ENCODE measurements around the gene C1QTNF1.

Gene C1QTNF1

DNA sequence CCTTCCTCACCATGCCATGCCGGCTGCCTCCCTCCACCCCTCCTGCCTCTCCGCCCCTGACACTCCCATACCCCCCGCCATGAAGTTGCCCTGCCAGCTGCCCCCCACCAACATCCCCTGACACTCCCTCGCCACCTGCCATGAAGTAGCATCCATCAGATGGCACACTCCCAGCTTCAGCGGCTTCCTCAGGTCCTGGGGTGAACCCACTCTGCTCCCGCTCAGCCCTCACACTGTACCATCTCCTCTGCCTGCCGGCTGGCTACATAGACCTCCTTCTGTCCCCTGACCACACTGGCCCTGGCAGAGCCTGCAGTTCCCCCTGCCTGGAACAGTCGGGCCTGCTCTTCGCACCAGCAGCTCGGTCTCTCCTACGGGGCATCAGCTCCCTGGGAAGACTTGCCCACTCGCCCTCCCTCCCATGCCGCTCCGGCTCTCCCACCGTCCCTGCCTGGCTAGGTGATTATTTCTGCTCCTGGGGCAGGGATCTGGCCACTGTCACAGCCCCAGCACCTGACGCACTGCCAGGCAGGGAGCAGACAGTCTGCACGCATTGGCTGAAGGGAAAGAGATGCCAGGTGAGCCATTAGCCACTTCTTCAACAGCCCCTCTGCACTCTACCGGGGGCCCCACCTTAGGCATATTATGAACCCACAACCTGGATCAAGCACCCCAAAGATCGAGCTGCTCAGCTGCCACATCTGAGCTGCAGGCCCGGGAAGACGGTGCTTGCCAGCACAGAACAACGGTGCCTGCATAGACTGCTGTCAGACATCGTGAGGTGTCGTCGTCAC is 23.4 kb upstream of the C1QTNF1 start:
- Histone ChIP-seq H3K36me3 (ENCODE audit: control insufficient read depth in 2 of 2, insufficient read depth in 2 of 2, low read length in 2 of 2) (peaks cover 4 to 12% of the 10 kb centered on the region in 2 donors), H3K27me3 (ENCODE audit: control insufficient read depth in 1 of 2, insufficient read depth in 2 of 2, low read length in 2 of 2) (no peaks in the 10 kb centered on the region), H3K9ac (ENCODE audit: low read length in 2 of 2) (no peak overlapping the region), H3K9me3 (ENCODE audit: control insufficient read depth in 2 of 2, low read length in 2 of 2) (no peaks in the 10 kb centered on the region), H3K4me3 (ENCODE audit: low read length in 2 of 2) (no peak overlapping the region), H3K27ac (ENCODE audit: low read length) (no peak overlapping the region), H3K4me1 (ENCODE audit: control insufficient read depth, insufficient read depth, low read length) (peaks cover 9% of the 10 kb centered on the region)

DNA sequence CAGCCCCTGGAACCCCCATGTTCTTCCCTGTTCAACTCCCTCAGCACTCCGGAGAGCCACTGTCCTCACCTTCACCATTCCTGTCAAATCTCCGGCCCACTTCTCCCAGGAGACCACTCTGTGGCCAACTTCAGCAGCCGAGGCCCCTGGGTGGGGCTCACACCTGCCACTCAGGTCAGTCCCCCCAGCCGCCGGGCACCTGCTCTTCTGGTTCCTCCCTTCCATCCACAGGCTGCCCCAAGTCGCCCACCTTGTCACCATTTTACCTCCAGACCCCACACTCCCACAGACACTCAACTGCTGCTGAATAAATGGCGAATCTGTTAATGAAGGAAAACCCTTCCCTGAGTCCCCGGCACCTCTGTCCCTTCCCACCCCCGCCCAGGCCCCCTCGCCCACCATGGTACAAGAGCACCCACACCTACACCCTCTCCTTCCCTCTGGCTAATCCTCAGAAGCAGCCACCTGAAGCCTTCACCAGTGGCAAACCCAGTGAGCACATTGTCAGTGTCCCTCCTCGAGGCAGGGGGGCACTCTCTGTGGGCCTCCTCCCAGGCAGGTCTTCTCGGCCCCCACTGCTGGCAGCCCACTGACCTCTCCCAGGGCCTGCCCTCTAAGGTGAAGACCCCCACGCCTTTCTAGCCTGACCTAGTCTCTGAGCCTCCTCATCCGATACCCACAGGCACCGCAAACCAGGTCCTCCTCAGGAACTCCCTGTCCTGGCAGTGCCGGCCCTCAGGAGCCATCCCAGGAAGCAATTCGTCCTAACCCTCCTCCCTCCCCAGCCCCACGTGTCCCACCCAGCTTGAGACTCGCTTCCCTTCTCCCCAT is 22.6 kb upstream of the C1QTNF1 start:
- Histone ChIP-seq H3K4me1 (ENCODE audit: control insufficient read depth, insufficient read depth, low read length) (peaks cover 12% of the 10 kb centered on the region), H3K9ac (ENCODE audit: low read length in 2 of 2) (no peak overlapping the region)

DNA sequence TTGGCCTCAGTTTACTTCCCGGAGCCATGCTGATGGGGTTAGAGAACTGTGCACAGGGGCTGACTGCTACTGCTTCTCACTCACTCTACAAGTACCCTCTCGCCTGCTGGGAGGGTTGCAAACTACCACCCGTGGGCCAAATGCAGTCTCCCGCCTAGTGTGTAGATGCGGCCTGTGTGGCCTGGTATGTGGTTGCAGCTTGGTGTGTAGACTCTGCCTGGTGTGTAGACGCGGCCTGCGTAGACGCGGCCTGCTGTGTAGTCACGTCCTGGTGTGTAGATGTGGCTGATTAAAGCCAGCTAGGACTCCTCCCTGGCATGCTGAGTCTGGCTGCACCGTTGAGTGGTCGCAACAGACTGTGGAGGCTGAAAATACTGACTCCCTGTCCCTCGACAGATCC is 21.7 kb upstream of the C1QTNF1 start:
- no peaks in the 10 kb centered on the region for H3K9me3 ChIP-seq (ENCODE audit: control insufficient read depth in 2 of 2, low read length in 2 of 2)
- H3K4me3 ChIP-seq (ENCODE audit: low read length in 2 of 2) = no peak overlapping the region
- peaks cover 18% of the 10 kb centered on the region for H3K4me1 ChIP-seq (ENCODE audit: control insufficient read depth, insufficient read depth, low read length)
- H3K27ac ChIP-seq (ENCODE audit: low read length) = no peak overlapping the region
- H3K36me3 ChIP-seq (ENCODE audit: control insufficient read depth in 2 of 2, insufficient read depth in 2 of 2, low read length in 2 of 2) = peaks cover 3 to 4% of the 10 kb centered on the region in 2 donors
- no peak overlapping the region for H3K9ac ChIP-seq (ENCODE audit: low read length in 2 of 2)
- H3K27me3 ChIP-seq (ENCODE audit: control insufficient read depth in 1 of 2, insufficient read depth in 2 of 2, low read length in 2 of 2) = no peaks in the 10 kb centered on the region

More for the DNA sequence above, 22.6 kb upstream of the C1QTNF1 start:
- Histone ChIP-seq H3K36me3 (ENCODE audit: control insufficient read depth in 2 of 2, insufficient read depth in 2 of 2, low read length in 2 of 2) (peaks cover 4 to 9% of the 10 kb centered on the region in 2 donors), H3K27me3 (ENCODE audit: control insufficient read depth in 1 of 2, insufficient read depth in 2 of 2, low read length in 2 of 2) (no peaks in the 10 kb centered on the region), H3K27ac (ENCODE audit: low read length) (no peak overlapping the region), H3K4me3 (ENCODE audit: low read length in 2 of 2) (no peak overlapping the region), H3K9me3 (ENCODE audit: control insufficient read depth in 2 of 2, low read length in 2 of 2) (no peaks in the 10 kb centered on the region)

DNA sequence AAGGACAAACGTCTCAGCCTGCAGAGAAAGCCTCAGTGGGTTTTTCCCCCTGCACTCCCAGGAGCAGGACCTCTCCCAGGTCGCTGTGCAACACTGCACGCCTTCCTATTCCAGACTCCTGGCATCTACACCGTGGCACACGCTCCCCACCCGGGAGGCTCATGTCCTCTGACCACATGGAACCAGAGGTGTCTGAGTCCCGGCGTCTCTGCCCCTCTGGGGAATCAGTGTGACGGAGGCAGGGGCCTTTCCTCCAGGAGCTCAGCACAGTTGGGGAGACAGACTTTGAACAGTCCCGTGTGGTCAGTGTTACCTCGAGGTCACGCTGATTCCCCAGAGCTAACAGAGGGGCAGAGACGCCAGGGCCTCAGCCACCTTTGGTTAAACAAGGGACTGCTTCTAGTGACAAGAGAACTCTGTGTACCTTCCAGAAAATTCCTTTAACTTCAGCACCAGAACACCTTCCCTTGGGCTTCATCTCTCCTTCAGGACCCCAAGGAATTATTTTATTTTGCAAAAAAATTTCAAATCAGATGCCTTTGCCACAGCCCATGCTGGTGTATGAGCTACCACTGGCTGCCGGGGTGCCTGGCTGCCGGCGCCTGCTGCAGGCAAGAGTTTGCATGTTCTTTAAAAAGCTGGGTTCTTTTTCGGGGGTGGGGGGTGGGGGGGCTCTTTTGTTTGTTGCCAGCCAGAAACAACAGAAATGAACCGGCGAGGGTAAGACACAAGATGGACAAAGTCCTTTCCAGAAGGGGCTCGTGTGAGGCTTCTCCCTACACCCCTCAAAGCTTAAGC is 21.0 kb upstream of the C1QTNF1 start:
- Histone ChIP-seq H3K4me3 (ENCODE audit: low read length in 2 of 2) (no peak overlapping the region), H3K4me1 (ENCODE audit: control insufficient read depth, insufficient read depth, low read length) (peaks cover 23% of the 10 kb centered on the region), H3K27me3 (ENCODE audit: control insufficient read depth in 1 of 2, insufficient read depth in 2 of 2, low read length in 2 of 2) (no peaks in the 10 kb centered on the region), H3K27ac (ENCODE audit: low read length) (no peak overlapping the region), H3K36me3 (ENCODE audit: control insufficient read depth in 2 of 2, insufficient read depth in 2 of 2, low read length in 2 of 2) (no peaks in the 10 kb centered on the region), H3K9ac (ENCODE audit: low read length in 2 of 2) (no peak overlapping the region), H3K9me3 (ENCODE audit: control insufficient read depth in 2 of 2, low read length in 2 of 2) (no peaks in the 10 kb centered on the region)

DNA sequence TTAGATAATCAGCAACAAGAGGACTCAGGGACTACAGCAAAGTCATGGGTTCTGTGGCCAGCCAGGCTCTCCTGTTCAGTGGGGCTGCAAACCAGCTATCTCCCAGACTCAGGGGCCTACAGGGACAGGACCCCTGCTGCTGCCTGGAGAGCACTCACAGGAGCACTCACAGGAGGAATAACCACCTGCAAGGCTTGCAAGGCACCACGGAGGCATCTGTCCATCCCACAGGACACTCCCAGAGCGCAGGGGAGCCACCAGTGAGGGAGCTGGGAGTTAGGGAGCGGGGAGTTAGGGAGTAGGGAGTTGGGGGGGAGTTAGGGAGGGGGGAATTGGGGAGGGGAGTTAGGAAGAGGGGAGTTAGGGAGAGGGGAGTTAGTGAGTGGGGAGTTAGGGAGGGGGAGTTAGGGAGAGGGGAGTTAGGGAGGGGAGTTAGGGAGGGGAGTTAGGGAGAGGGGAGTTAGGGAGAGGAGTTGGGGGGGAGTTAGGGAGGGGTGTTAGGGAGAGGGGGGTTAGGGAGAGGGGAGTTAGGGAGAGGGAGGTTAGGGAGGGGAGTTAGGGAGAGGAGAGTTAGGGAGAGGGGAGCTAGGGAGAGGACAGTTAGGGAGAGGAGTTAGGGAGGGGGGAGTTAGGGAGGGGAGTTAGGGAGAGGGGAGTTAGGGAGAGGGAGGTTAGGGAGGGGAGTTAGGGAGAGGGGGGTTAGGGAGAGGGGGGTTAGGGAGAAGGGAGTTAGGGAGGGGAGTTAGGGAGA is 20.1 kb upstream of the C1QTNF1 start:
- H3K27ac ChIP-seq (ENCODE audit: low read length) = no peak overlapping the region

DNA sequence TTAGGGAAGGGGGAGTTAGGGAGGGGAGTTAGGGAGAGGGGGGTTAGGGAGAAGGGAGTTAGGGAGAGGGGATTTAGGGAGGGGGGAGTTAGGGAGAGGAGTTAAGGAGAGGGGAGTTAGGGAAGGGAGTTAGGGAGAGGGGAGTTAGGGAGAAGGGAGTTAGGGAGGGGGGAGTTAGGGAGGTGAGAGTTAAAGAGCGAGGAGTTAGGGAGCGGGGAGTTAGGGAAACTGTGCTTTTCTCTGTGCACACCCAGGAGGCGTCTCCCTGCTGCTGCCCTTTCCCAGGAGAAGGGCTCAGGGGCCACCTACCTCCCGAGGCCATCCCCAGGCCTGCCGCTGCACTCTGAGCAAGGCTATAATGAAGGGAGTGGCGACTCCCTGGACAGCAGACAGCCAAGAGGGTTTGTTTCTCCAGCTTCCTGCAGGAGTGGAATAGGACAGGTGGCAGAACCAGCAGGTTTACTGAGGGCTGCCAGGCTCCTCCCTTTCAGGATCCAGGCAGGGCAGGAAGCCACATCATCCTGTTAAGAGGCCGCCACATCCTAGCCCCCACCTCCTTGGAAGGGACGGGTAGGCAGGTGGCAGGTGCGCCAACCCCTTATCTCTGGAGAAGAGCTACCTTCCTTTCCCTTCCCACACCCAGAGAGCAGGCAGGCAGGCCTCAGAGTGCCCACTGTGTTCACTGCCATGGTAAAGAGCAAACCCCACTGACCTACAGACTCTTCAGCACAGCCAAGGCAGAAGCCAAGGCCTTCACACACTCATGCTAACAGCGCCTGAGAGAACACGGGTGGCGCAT is 18.7 kb upstream of the C1QTNF1 start:
- no peak overlapping the region for H3K27ac ChIP-seq (ENCODE audit: low read length)
- peaks cover 38% of the 10 kb centered on the region for H3K4me1 ChIP-seq (ENCODE audit: control insufficient read depth, insufficient read depth, low read length)
- H3K4me3 ChIP-seq (ENCODE audit: low read length in 2 of 2) = no peak overlapping the region
- no peaks in the 10 kb centered on the region for H3K27me3 ChIP-seq (ENCODE audit: control insufficient read depth in 1 of 2, insufficient read depth in 2 of 2, low read length in 2 of 2)
- no peaks in the 10 kb centered on the region for H3K9me3 ChIP-seq (ENCODE audit: control insufficient read depth in 2 of 2, low read length in 2 of 2)
- H3K9ac ChIP-seq (ENCODE audit: low read length in 2 of 2) = peak overlapping the region in 1 of 2 donors; percentile 42
- H3K36me3 ChIP-seq (ENCODE audit: control insufficient read depth in 2 of 2, insufficient read depth in 2 of 2, low read length in 2 of 2) = no peaks in the 10 kb centered on the region

More for the DNA sequence above, 20.1 kb upstream of the C1QTNF1 start:
- peaks cover 31% of the 10 kb centered on the region for H3K4me1 ChIP-seq (ENCODE audit: control insufficient read depth, insufficient read depth, low read length)
- H3K27me3 ChIP-seq (ENCODE audit: control insufficient read depth in 1 of 2, insufficient read depth in 2 of 2, low read length in 2 of 2) = no peaks in the 10 kb centered on the region
- H3K4me3 ChIP-seq (ENCODE audit: low read length in 2 of 2) = no peak overlapping the region
- peak overlapping the region in 1 of 2 donors; percentile 21 for H3K9ac ChIP-seq (ENCODE audit: low read length in 2 of 2)
- H3K36me3 ChIP-seq (ENCODE audit: control insufficient read depth in 2 of 2, insufficient read depth in 2 of 2, low read length in 2 of 2) = no peaks in the 10 kb centered on the region
- H3K9me3 ChIP-seq (ENCODE audit: control insufficient read depth in 2 of 2, low read length in 2 of 2) = no peaks in the 10 kb centered on the region

DNA sequence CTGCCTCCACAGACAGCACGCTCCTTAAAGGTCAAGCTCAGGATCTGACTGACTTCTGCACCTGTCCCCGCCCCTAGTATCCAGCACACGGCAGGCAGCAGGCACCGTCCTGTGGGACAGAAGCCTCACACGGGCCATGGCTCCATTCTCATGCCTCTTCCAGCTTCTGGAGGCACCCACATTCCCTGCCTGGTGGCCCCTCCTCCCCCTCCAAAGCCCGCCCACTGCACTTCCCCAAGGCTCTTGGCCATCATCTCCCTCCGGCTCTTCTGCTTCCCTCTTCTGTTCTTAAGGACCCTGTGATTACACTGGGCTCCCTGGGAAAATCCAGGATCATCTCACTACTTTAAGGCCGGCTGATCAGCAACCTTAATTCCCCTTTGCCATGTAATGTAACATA is 17.9 kb upstream of the C1QTNF1 start:
- Histone ChIP-seq H3K4me3 (ENCODE audit: low read length in 2 of 2) (peak overlapping the region in 1 of 2 donors; percentile 8), H3K9ac (ENCODE audit: low read length in 2 of 2) (peak overlapping the region in 1 of 2 donors; percentile 42), H3K36me3 (ENCODE audit: control insufficient read depth in 2 of 2, insufficient read depth in 2 of 2, low read length in 2 of 2) (no peaks in the 10 kb centered on the region), H3K27me3 (ENCODE audit: control insufficient read depth in 1 of 2, insufficient read depth in 2 of 2, low read length in 2 of 2) (no peaks in the 10 kb centered on the region), H3K9me3 (ENCODE audit: control insufficient read depth in 2 of 2, low read length in 2 of 2) (no peaks in the 10 kb centered on the region), H3K27ac (ENCODE audit: low read length) (no peak overlapping the region), H3K4me1 (ENCODE audit: control insufficient read depth, insufficient read depth, low read length) (peaks cover 40% of the 10 kb centered on the region)

DNA sequence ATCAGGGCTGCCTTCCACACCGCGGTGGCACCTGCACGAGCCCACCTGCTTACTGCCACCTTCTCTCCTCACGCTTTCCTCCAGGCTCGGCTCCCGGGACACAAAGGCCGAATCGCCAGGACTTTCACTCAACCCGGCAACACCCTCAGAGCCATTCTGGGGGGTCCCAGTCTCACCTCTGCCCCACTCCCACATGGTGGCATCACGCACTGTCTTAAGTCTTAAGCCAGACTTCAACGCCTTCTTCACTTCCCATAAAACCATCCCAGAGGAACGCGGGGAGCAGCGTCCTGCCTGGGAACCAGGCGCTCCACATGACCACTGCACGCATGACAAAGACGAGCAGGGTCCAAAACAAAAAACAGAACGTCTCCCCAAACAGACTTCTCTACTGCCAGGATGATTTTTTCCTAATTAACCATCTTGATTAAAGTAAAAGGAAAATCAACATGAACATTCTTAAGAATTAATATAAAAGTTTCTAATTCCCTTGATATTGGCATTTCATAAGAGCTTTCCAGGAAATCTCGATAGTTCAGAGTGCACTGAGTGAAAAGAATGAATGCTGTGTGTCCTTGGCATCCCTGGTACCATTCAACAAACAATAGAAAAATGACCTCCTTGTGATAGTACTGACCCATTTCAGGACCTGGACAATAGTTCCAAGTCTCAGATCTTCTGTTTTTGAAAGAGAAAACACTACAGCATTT is 17.0 kb upstream of the C1QTNF1 start:
- Histone ChIP-seq H3K4me3 (ENCODE audit: low read length in 2 of 2) (no peak overlapping the region), H3K27ac (ENCODE audit: low read length) (no peak overlapping the region), H3K36me3 (ENCODE audit: control insufficient read depth in 2 of 2, insufficient read depth in 2 of 2, low read length in 2 of 2) (no peaks in the 10 kb centered on the region), H3K4me1 (ENCODE audit: control insufficient read depth, insufficient read depth, low read length) (peaks cover 40% of the 10 kb centered on the region), H3K9ac (ENCODE audit: low read length in 2 of 2) (no peak overlapping the region), H3K9me3 (ENCODE audit: control insufficient read depth in 2 of 2, low read length in 2 of 2) (no peaks in the 10 kb centered on the region), H3K27me3 (ENCODE audit: control insufficient read depth in 1 of 2, insufficient read depth in 2 of 2, low read length in 2 of 2) (no peaks in the 10 kb centered on the region)
